Thyroid gland (tissue), 4 donors: Measurements from ENCODE around the gene SCN5A. TPM values are rescaled to one million over a fixed set of nuclear protein-coding genes. Genes with fewer than 3 reads are reported as not detected.

ENCODE experiments used
- DNase-seq, 2 donors: peaks; one replicate each; pipeline ENCODE4 v3.0.0-alpha.2; 2019
- H3K27ac ChIP-seq, 3 donors: fragments of 200-600 bp; sonication (generic); 1 replicate in 2 of 3; 2 replicates in 1 of 3; pipeline ENCODE4 v1.5.1; 2016 to 2019; ENCODE audit warnings: mild to moderate bottlenecking in 1 of 3, moderate library complexity in 1 of 3
- H3K27me3 ChIP-seq: fragments of 200-600 bp; sonication (generic); one replicate; pipeline ENCODE4 v1.5.1; 2019
- H3K36me3 ChIP-seq, 2 donors: fragments of 200-600 bp; sonication (generic); one replicate each; pipeline ENCODE4 v1.5.1; 2016 to 2019
- H3K4me1 ChIP-seq, 2 donors: fragments of 200-600 bp; sonication (generic); one replicate each; pipeline ENCODE4 v1.5.1; 2017 to 2019
- H3K4me3 ChIP-seq, 3 donors: fragments of 200-600 bp; sonication (generic); replicated peaks in 1 of 3; 1 replicate in 2 of 3; 2 replicates in 1 of 3; pipeline ENCODE4 v1.5.1; 2016; ENCODE audit warnings: mild to moderate bottlenecking in 1 of 3
- H3K9me3 ChIP-seq: fragments of 200-600 bp; sonication (generic); one replicate; pipeline ENCODE4 v1.5.1; 2017
- CTCF ChIP-seq, 6 experiments: fragments of 200-600 bp in 3 of 6; fragments of 450-650 bp in 3 of 6; sonication (generic) in 3 of 6; IDR thresholded peaks; one replicate each; pipeline ENCODE4 v1.5.1; 2016 to 2019; ENCODE audit warnings: antibody characterized with exemption in 6 of 6, mild to moderate bottlenecking in 2 of 6, inconsistent platforms in 1 of 6, moderate library complexity in 1 of 6
- POLR2A ChIP-seq, 2 donors: fragments of 450-650 bp; IDR thresholded peaks; one replicate each; pipeline ENCODE4 v1.6.1; 2017; ENCODE audit warnings: antibody characterized with exemption in 2 of 2, mild to moderate bottlenecking in 2 of 2, moderate library complexity in 1 of 2
- WGBS, 2 donors: methylation state at CpG; one replicate each; pipeline ENCODE4 v1.1.5; 2017; 5-methylcytosine and 5-hydroxymethylcytosine counted together
- intact Hi-C: fragments of 100-400 bp; cut with DNase I; formaldehyde crosslinking; loops from one replicate; pipeline ENCODE4 v1.15.1; 2023
- total RNA-seq, 4 donors: library from RNA; depleted of rRNA; stranded (reverse); fragments of >200 nt; gene quantifications; one replicate each; pipeline ENCODE4 v1.2.3, GENCODE V29; 2016

Gene SCN5A
- total RNA-seq, 4 donors from 2014 or later = 0.13 to 1.9 (median 1.1) TPM

GRCh38 chr3:38689774-38690173 is 40.3 kb upstream of the SCN5A start:
- 78 to 83% methylated on average over 3 of the region's 3 CpGs for WGBS, 2 donors
- Histone ChIP-seq H3K36me3 (no peaks in the 10 kb centered on the region), H3K27me3 (no peaks in the 10 kb centered on the region), H3K27ac (no peak overlapping the region), H3K9me3 (no peaks in the 10 kb centered on the region), H3K4me3 (no peak overlapping the region), H3K4me1 (no peaks in the 10 kb centered on the region)
- intact Hi-C loops = no loop called here
- TF ChIP-seq CTCF (IDR thresholded peaks at IDR 0.05) (no peak), POLR2A (IDR thresholded peaks at IDR 0.05) (no peak)
- no peak for DNase-seq

DNA sequence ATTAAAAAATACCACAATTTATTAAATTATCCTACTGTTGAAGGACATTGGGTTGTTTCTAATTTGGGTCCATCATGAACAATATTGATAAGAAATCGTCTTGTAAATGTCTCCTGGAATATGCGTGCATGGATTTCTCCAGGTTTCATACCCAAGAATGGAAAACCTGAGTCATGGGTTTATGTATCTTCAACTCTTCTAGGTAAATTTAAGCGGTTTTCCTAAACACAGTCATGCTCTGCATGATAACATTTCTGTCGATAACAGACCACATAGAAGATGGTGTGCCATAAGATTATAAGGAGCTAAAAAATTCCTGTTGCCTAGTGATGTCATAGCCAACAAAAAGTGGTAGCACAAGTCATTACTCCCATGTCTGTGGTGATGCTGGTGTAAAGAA is 39.9 kb upstream of the SCN5A start:
- H3K4me1 ChIP-seq = no peaks in the 10 kb centered on the region
- no peak overlapping the region for H3K4me3 ChIP-seq
- no peaks in the 10 kb centered on the region for H3K27me3 ChIP-seq
- no peaks in the 10 kb centered on the region for H3K9me3 ChIP-seq
- H3K36me3 ChIP-seq = no peaks in the 10 kb centered on the region
- intact Hi-C loops = no loop called here
- 88 to 94% methylated on average over 4 of the region's 4 CpGs for WGBS, 2 donors
- no peak for TF ChIP-seq CTCF (IDR thresholded peaks at IDR 0.05)
- no peak for TF ChIP-seq POLR2A (IDR thresholded peaks at IDR 0.05)
- no peak for DNase-seq
- no peak overlapping the region for H3K27ac ChIP-seq

DNA sequence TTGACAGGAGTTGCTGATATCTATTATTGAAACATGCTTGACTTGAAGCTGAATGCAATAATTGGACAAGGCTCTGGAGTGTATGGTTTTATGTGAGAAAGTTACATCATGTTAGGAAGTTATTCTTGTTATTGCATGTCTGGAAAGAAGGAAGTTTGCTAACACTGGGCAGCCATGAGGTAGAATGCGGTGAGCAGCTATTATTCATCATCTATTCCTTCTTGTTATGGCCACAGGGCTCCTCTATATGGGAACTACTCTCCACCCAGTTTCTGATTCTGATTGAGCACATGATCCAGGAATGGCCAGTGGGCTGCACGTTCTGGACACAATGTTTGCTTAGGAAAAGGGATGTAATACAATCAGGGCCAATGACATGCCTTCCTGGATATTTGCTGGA is 37.8 kb upstream of the SCN5A start:
- TF ChIP-seq CTCF (IDR thresholded peaks at IDR 0.05) (no peak), POLR2A (IDR thresholded peaks at IDR 0.05) (no peak)
- H3K27ac ChIP-seq = no peak overlapping the region
- H3K9me3 ChIP-seq = no peaks in the 10 kb centered on the region
- no peaks in the 10 kb centered on the region for H3K27me3 ChIP-seq
- no peaks in the 10 kb centered on the region for H3K36me3 ChIP-seq
- DNase-seq = no peak
- no peaks in the 10 kb centered on the region for H3K4me1 ChIP-seq
- WGBS, 2 donors = 54 to 65% methylated on average over 2 of the region's 2 CpGs
- no peak overlapping the region for H3K4me3 ChIP-seq
- intact Hi-C loops = no loop called here

GRCh38 chr3:38684546-38684945 is 35.1 kb upstream of the SCN5A start:
- no peaks in the 10 kb centered on the region for H3K27me3 ChIP-seq
- no peak for TF ChIP-seq CTCF (IDR thresholded peaks at IDR 0.05)
- no peak for TF ChIP-seq POLR2A (IDR thresholded peaks at IDR 0.05)
- H3K4me3 ChIP-seq = no peak overlapping the region
- H3K4me1 ChIP-seq = no peaks in the 10 kb centered on the region
- H3K27ac ChIP-seq = no peak overlapping the region
- DNase-seq = no peak
- intact Hi-C loops = no loop called here
- H3K9me3 ChIP-seq = no peaks in the 10 kb centered on the region
- no peaks in the 10 kb centered on the region for H3K36me3 ChIP-seq
- WGBS, 2 donors = 48 to 55% methylated on average over 5 of the region's 5 CpGs

DNA sequence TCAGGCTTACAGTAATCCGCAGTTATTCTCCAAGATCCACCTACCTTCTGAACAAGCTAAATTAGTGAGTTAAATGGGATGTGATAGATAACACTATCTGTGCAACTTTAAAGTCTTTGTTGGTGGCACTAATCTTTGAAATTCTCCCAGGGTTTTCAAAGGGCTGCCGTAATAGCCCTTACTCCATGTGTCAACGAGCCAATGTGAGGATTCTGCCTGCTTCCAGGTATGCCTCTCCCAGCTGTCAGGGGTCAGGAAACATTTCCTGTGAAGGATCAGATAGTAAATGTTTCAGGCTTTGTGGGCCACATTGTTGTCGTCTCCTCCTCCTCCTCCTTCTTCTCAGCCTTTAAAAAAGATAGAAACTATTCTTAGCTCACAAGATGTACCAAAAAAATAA is 20.2 kb upstream of the SCN5A start:
- H3K27ac ChIP-seq = no peak overlapping the region
- TF ChIP-seq CTCF (IDR thresholded peaks at IDR 0.05) = no peak
- no peak for TF ChIP-seq POLR2A (IDR thresholded peaks at IDR 0.05)
- no peaks in the 10 kb centered on the region for H3K4me1 ChIP-seq
- no peak for DNase-seq
- H3K36me3 ChIP-seq = no peaks in the 10 kb centered on the region
- 25 to 43% methylated on average over 4 of the region's 4 CpGs for whole genome bisulfite sequencing, 2 donors
- intact Hi-C loops = no loop called here
- H3K9me3 ChIP-seq = no peaks in the 10 kb centered on the region
- no peaks in the 10 kb centered on the region for H3K27me3 ChIP-seq
- H3K4me3 ChIP-seq = no peak overlapping the region
